ENCODE results near the gene TTLL5. TPM values are rescaled to one million over a fixed set of nuclear protein-coding genes. Genes with fewer than 3 reads are reported as not detected.

Gene TTLL5
- total and polyA plus RNA-seq, 2 of the 13 experiments (the other 11 are each of a cell fraction or from before 2014, with no cell fraction given): 11.8 to 18.8 TPM

GRCh38 chr14:75909630-75910029 lies 248.6 kb downstream of the TTLL5 start:
- Histone ChIP-seq H3K36me3 (replicated peaks in 1 of 2; ENCODE audit: control insufficient read depth in 1 of 2, insufficient read depth in 2 of 2, low read length in 2 of 2) (peaks cover 0 to 1% of the 10 kb centered on the region in 2 experiments; a peak in 2 of 5 replicates), H3K9ac (ENCODE audit: insufficient read depth, low read depth, low read length) (no peak overlapping the region), H3K79me2 (ENCODE audit: insufficient read depth, low read length) (no peaks in the 10 kb centered on the region), H2AFZ (ENCODE audit: low read length) (no peak overlapping the region), H3K4me1 (ENCODE audit: insufficient read depth, low read length) (peaks cover 2% of the 10 kb centered on the region), H3K4me2 (ENCODE audit: low read depth, low read length) (no peak overlapping the region), H3K9me3 (ENCODE audit: low read length) (no peaks in the 10 kb centered on the region), H3K27me3 (ENCODE audit: control insufficient read depth in 1 of 2, insufficient read depth in 2 of 2, low read length in 2 of 2) (no peaks in the 10 kb centered on the region), H4K20me1 (ENCODE audit: insufficient read depth, low read length) (no peaks in the 10 kb centered on the region), H3K27ac (ENCODE audit: extremely low read length, insufficient read depth, low read length) (no peak overlapping the region), H3K4me3 (replicated peaks in 1 of 3; ENCODE audit: insufficient read depth in 1 of 3, low read depth in 2 of 3, low read length in 3 of 3) (no peak overlapping the region)
- ChIA-PET CTCF (ENCODE audit: low intra/inter-chr PET ratio, low total read pairs) (no interaction called here), POLR2A (no interaction called here)
- FAIRE-seq (no peak), ATAC-seq (no peak), DNase-seq (ENCODE audit: low spot score) (no peak)
- BruUV-seq (replicated peaks): no TSS peak
- intact Hi-C loops (cut with micrococcal nuclease; ENCODE audit: unreplicated experiment): loop anchor here (5.0 kb wide), 2 partner anchors 197 to 478 kb away; no protein-coding TSS in a partner anchor
- in situ Hi-C loops (cut with HindIII; ENCODE audit: extremely low pct_ligation_motif_present, low pct_unique_long_range_greater_than_20kb): loop anchor here (5.0 kb wide), 1 partner anchor 73 kb away; the partner anchor contains the start of gene TGFB3
- 100% methylated on average over 3 of the region's 3 CpGs for WGBS (ENCODE audit: low lambda C conversion rate)
- no peak for TF ChIP-seq HMGXB3 (CRISPR knock-in tag; IDR thresholded peaks at IDR 0.05; ENCODE audit: borderline replicate concordance)
- TF ChIP-seq CREM (IDR thresholded peaks at IDR 0.05): no peak
- TF ChIP-seq CREM (CRISPR knock-in tag; IDR thresholded peaks at IDR 0.05): no peak
- TF ChIP-seq NCOA5 (CRISPR knock-in tag; IDR thresholded peaks at IDR 0.05): no peak
- no peak for TF ChIP-seq HMG20A (CRISPR knock-in tag; IDR thresholded peaks at IDR 0.05; ENCODE audit: borderline replicate concordance)
- TF ChIP-seq RFX1 (IDR thresholded peaks at IDR 0.05): no peak
- TF ChIP-seq ZNF446 (CRISPR knock-in tag; IDR thresholded peaks at IDR 0.05): no peak
- TF ChIP-seq POLR2AphosphoS2 (IDR thresholded peaks at IDR 0.05; ENCODE audit: low read depth, low read length): no peak
- no peak for TF ChIP-seq KIAA2018 (CRISPR knock-in tag; IDR thresholded peaks at IDR 0.05; ENCODE audit: borderline replicate concordance)
- TF ChIP-seq ZNF230 (CRISPR knock-in tag; IDR thresholded peaks at IDR 0.05): no peak
- TF ChIP-seq CREBL2 (CRISPR knock-in tag; IDR thresholded peaks at IDR 0.05; ENCODE audit: borderline replicate concordance): no peak
- TF ChIP-seq PAX8 (CRISPR knock-in tag; IDR thresholded peaks at IDR 0.05; ENCODE audit: borderline replicate concordance): no peak
